A673 (cell line): ENCODE measurements around the gene CFAP68.

Experiments used
- EZH2 ChIP-seq: fragments of 200-600 bp; sonication (generic); IDR thresholded peaks from 2 replicates; pipeline ENCODE4 v1.6.1; 2017; ENCODE audit warnings: borderline replicate concordance, low read depth, mild to moderate bottlenecking, mixed read lengths, antibody characterized with exemption, low read length; ENCODE audit not compliant: poor library complexity, severe bottlenecking
- TF ChIP-seq, protein P1 (sequence below): fragments of 300-800, 200-600 bp; sonication (generic); conservative IDR thresholded peaks from 2 replicates; pipeline ENCODE4 v1.5.1; 2017; ENCODE audit warnings: low read depth, mild to moderate bottlenecking, antibody characterized with exemption, low read length, moderate library complexity, mixed read lengths

DNA sequence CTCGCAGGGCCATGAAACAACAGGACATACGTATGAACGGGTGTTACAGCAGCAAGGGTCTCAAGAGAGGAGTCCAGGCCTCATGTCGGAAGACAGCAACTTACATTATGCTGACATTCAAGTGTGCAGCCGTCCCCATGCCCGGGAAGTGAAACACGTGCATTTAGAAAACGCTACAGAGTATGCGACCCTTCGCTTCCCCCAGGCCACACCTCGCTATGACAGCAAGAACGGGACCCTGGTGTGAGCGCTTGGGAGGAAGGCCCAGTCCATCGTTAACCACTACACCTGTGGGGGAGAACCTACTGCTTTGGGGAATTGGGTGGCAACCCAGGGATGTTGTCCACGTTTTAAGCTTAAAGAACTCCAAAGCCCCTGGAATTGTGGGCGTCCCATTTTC is 46.6 kb downstream of the CFAP68 start:
- TF ChIP-seq, protein P1, sequence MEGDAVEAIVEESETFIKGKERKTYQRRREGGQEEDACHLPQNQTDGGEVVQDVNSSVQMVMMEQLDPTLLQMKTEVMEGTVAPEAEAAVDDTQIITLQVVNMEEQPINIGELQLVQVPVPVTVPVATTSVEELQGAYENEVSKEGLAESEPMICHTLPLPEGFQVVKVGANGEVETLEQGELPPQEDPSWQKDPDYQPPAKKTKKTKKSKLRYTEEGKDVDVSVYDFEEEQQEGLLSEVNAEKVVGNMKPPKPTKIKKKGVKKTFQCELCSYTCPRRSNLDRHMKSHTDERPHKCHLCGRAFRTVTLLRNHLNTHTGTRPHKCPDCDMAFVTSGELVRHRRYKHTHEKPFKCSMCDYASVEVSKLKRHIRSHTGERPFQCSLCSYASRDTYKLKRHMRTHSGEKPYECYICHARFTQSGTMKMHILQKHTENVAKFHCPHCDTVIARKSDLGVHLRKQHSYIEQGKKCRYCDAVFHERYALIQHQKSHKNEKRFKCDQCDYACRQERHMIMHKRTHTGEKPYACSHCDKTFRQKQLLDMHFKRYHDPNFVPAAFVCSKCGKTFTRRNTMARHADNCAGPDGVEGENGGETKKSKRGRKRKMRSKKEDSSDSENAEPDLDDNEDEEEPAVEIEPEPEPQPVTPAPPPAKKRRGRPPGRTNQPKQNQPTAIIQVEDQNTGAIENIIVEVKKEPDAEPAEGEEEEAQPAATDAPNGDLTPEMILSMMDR = no peak
- TF ChIP-seq EZH2 = no peak
